Mammary epithelial cell (primary cell): Measurements from ENCODE around the gene PAFAH1B2.

Source experiments
- EZH2 ChIP-seq: IDR thresholded peaks from 2 replicates; pipeline ENCODE4 v1.6.1; 2012; ENCODE audit warnings: low read length, inconsistent platforms, borderline replicate concordance
- TF ChIP-seq, protein P1 (sequence below), 2 donors: IDR thresholded peaks in 1 of 2; conservative IDR thresholded peaks in 1 of 2; 2 replicates each; pipeline ENCODE4 v1.5.1; 2011 to 2012; ENCODE audit warnings: inconsistent platforms in 2 of 2, low read length in 2 of 2, mild to moderate bottlenecking in 2 of 2, control low read depth in 1 of 2, low read depth in 1 of 2; ENCODE audit not compliant: insufficient read depth in 1 of 2; ENCODE audit errors: extremely low read depth in 1 of 2

DNA sequence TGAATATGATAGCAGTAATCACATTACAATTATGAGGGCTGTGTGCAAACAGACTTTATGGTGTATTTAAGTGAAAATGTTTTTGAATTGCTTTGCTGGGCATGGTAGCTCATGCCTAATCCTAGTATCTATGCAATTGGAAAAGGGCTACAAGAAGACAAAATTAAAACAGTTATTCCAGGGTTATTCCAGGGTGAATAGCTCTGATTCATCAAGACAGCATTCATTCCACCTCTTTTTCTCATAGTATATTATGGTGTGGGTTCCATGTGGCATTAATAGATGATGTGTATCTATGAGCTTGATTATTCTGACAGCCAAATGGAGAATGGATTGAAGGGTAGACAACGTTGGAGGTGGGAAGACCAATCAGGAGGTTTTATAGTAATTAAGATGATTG is 22.4 kb downstream of the PAFAH1B2 start:
- TF ChIP-seq, protein P1, sequence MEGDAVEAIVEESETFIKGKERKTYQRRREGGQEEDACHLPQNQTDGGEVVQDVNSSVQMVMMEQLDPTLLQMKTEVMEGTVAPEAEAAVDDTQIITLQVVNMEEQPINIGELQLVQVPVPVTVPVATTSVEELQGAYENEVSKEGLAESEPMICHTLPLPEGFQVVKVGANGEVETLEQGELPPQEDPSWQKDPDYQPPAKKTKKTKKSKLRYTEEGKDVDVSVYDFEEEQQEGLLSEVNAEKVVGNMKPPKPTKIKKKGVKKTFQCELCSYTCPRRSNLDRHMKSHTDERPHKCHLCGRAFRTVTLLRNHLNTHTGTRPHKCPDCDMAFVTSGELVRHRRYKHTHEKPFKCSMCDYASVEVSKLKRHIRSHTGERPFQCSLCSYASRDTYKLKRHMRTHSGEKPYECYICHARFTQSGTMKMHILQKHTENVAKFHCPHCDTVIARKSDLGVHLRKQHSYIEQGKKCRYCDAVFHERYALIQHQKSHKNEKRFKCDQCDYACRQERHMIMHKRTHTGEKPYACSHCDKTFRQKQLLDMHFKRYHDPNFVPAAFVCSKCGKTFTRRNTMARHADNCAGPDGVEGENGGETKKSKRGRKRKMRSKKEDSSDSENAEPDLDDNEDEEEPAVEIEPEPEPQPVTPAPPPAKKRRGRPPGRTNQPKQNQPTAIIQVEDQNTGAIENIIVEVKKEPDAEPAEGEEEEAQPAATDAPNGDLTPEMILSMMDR (conservative IDR thresholded peaks at IDR 0.05 in 1 of 2, IDR thresholded peaks at IDR 0.05 in 1 of 2; ENCODE audit: extremely low read depth in 1 of 2, insufficient read depth in 1 of 2, low read depth in 1 of 2, low read length in 2 of 2) = no peak
- TF ChIP-seq EZH2 = no peak
